NB4 (cell line): Measurements from ENCODE around the gene ALOX12.

ENCODE experiments used
- DNase-seq: peaks from one replicate; pipeline ENCODE4 v3.0.0; 2010; ENCODE audit warnings: low read depth
- H3K4me3 ChIP-seq: one replicate; pipeline ENCODE4 v1.5.1; 2011; ENCODE audit warnings: mild to moderate bottlenecking, low read depth, low read length, moderate library complexity
- MYC ChIP-seq: IDR thresholded peaks from 2 replicates; pipeline ENCODE4 v1.6.1; 2011; ENCODE audit warnings: low read depth, low read length
- POLR2A ChIP-seq: IDR thresholded peaks from 2 replicates; pipeline ENCODE4 v1.6.1; 2011; ENCODE audit warnings: mild to moderate bottlenecking; ENCODE audit not compliant: insufficient read length; ENCODE audit errors: extremely low read depth
- TF ChIP-seq, protein P1 (sequence below): IDR thresholded peaks from one replicate; pipeline ENCODE4 v1.5.1; 2012; ENCODE audit warnings: low read depth, low read length
- TF ChIP-seq, protein P2 (sequence below): IDR thresholded peaks from 2 replicates; pipeline ENCODE4 v1.6.1; 2011; ENCODE audit warnings: low read depth, low read length

ALOX12 gene

DNA sequence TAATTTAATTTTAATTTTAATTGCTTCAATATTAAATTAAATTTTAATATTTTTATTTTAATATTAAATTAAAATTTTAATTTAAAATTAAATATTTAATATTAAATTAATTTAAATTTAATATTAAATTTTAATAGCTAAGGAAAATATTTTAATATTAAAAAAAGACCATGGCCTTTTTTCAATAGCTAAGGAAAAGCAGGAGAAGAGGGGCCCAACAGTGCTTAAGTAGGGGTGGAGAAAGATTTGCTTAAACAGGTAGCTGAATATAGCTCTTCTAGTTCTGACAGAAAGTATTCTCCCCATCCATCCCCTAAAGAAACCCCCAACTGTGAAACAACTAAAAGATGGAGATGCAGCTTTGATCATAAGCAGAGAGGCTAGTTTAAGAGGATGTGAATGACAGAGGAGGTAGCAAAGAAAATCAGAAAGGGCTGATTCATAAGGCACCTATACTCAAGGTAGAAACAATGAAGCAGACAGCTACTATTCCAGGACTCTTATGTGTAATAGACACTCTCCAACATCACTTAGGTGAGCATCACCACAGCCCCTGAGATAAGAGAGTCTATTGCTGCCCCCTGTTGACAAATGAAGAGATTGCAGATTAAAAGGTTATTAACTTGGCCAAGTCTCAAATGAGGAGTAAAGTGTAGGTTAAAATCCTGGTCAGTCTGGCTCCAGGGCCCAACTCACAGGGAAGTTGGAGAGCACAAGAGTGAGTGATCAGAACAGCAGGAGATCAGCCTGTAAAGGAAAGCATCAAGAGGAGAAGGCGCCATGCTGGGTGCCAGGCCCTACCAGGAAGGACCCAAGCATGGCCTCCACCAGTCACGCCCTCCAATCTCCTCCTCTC lies 8.8 kb downstream of the ALOX12 start:
- DNase-seq: peak; percentile 72
- no peak overlapping the region for H3K4me3 ChIP-seq
- no peak for TF ChIP-seq POLR2A
- TF ChIP-seq, protein P1, sequence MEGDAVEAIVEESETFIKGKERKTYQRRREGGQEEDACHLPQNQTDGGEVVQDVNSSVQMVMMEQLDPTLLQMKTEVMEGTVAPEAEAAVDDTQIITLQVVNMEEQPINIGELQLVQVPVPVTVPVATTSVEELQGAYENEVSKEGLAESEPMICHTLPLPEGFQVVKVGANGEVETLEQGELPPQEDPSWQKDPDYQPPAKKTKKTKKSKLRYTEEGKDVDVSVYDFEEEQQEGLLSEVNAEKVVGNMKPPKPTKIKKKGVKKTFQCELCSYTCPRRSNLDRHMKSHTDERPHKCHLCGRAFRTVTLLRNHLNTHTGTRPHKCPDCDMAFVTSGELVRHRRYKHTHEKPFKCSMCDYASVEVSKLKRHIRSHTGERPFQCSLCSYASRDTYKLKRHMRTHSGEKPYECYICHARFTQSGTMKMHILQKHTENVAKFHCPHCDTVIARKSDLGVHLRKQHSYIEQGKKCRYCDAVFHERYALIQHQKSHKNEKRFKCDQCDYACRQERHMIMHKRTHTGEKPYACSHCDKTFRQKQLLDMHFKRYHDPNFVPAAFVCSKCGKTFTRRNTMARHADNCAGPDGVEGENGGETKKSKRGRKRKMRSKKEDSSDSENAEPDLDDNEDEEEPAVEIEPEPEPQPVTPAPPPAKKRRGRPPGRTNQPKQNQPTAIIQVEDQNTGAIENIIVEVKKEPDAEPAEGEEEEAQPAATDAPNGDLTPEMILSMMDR: peak; percentile 40

DNA sequence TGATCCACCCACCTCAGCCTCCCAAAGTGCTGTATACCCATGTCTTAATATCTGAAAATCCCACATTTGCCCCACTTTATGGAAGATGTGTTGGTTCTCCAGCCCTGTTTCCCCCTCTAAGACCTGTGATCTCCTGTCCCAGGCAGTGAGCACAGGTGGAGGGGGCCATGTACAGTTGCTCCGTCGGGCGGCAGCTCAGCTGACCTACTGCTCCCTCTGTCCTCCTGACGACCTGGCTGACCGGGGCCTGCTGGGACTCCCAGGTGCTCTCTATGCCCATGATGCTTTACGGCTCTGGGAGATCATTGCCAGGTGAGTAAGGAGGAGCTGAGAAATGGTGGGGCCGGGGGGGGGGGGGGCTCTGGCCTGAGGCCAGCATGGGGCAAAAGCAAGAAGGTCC lies 9.9 kb downstream of the ALOX12 start:
- TF ChIP-seq MYC (no peak), POLR2A (no peak)
- TF ChIP-seq, protein P2, sequence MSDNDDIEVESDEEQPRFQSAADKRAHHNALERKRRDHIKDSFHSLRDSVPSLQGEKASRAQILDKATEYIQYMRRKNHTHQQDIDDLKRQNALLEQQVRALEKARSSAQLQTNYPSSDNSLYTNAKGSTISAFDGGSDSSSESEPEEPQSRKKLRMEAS: no peak
- TF ChIP-seq, protein P1: no peak
- no peak for DNase-seq
- no peak overlapping the region for H3K4me3 ChIP-seq

DNA sequence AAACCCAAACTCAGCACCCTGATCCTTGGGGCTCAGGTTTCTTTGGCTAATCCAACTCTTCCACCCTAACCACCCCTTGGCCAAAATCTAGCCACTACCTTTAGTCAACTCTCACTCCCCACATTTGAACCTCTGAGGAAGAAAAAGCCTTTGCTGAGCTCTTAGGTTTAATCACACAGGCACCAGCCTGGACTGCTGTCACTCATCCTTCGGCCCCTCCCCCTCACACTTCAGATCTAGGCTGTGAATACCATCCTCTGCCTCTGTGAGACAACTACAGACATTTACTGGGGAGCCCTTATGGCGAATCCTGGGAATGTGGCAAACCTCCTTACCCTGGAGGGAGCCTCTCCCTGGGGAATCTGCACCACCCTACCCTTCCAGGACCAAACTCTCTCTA lies 11.3 kb downstream of the ALOX12 start:
- TF ChIP-seq, protein P1: no peak
- no peak for TF ChIP-seq MYC
- TF ChIP-seq, protein P2: no peak
- no peak for TF ChIP-seq POLR2A
- DNase-seq: no peak
- H3K4me3 ChIP-seq: no peak overlapping the region

DNA sequence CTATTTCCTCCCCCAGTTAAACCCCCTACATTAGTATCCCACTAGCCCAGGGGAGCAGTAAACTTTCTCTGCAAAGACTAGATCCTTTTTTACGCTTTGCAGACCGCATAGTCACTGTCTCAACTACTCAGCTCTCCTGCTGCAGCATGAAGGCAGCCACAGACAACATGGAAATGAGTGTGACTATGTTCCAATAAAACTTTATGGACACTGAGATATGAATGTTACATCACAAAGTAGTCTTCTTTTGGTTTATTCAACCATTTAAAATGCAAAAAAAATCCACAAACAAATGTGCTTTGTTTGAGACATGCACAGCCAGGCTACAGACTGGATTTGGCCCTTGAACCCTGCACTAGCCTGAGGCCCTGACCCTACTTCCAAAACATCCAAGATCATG lies 14.7 kb downstream of the ALOX12 start:
- peak overlapping the region; percentile 91 for H3K4me3 ChIP-seq
- DNase-seq: peak; percentile 68
- TF ChIP-seq, protein P2: no peak
- TF ChIP-seq, protein P1: no peak
- no peak for TF ChIP-seq MYC

DNA sequence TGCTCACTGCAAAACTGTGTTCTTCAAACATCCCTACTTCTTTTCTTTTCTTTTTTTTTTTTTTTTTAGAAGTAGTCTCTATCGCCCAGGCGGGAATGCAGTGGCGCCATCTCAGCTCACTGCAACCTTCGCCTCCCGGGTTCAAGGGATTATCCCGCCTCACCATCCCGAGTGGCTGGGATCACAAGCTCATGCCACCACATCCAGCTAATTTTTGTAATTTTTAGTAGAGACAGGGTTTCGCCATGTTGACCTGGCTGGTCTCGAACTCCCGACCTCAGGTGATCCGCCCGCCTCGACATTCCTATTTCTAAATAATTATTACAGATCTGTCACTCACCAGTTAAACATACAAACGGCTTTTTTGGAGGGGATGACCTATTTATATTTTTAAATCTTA lies 15.6 kb downstream of the ALOX12 start:
- no peak for DNase-seq
- H3K4me3 ChIP-seq: peak overlapping the region; percentile 91
- TF ChIP-seq MYC: no peak
- TF ChIP-seq, protein P2: no peak
- TF ChIP-seq POLR2A: no peak
- TF ChIP-seq, protein P1: no peak
